Right atrium auricular region (tissue), 2 donors: ENCODE data around the gene C19orf81. TPM values are rescaled to one million over a fixed set of nuclear protein-coding genes. Genes with fewer than 3 reads are reported as not detected.

ENCODE experiments used
- DNase-seq: peaks from one replicate; pipeline ENCODE4 v3.0.0-alpha.2; 2019; ENCODE audit warnings: low spot score
- H3K27ac ChIP-seq, 2 donors: fragments of 200-600 bp; sonication (generic); 1 replicate in 1 of 2; 2 replicates in 1 of 2; pipeline ENCODE4 v1.5.1; 2016 to 2019
- H3K27me3 ChIP-seq, 2 donors: fragments of 200-600 bp; sonication (generic); one replicate each; pipeline versions ENCODE4 v1.5.1 to v1.6.0; 2017 to 2019
- H3K36me3 ChIP-seq: fragments of 200-600 bp; sonication (generic); one replicate; pipeline ENCODE4 v1.5.1; 2016
- H3K4me1 ChIP-seq, 2 donors: fragments of 200-600 bp; sonication (generic); one replicate each; pipeline versions ENCODE4 v1.5.1 to v1.6.0; 2017 to 2019
- H3K4me3 ChIP-seq, 2 donors: fragments of 200-600 bp; sonication (generic); 1 replicate in 1 of 2; 2 replicates in 1 of 2; pipeline ENCODE4 v1.5.1; 2017 to 2019; ENCODE audit warnings: mild to moderate bottlenecking in 1 of 2, moderate library complexity in 1 of 2
- H3K9me3 ChIP-seq, 2 donors: fragments of 200-600 bp; sonication (generic); one replicate each; pipeline ENCODE4 v1.5.1; 2019
- total RNA-seq, 2 donors: library from RNA; depleted of rRNA; stranded (reverse); fragments of >200 nt; gene quantifications; one replicate each; pipeline ENCODE4 v1.1.0, GENCODE V29; 2016
- TF ChIP-seq, protein P1 (sequence below), 2 donors: fragments of 200-600 bp; sonication (generic); IDR thresholded peaks; one replicate each; pipeline ENCODE4 v1.5.1; 2019; ENCODE audit warnings: antibody characterized with exemption in 2 of 2

C19orf81 gene
- total RNA-seq, 2 donors from 2014 or later: 4.6 TPM; not detected in 1

DNA sequence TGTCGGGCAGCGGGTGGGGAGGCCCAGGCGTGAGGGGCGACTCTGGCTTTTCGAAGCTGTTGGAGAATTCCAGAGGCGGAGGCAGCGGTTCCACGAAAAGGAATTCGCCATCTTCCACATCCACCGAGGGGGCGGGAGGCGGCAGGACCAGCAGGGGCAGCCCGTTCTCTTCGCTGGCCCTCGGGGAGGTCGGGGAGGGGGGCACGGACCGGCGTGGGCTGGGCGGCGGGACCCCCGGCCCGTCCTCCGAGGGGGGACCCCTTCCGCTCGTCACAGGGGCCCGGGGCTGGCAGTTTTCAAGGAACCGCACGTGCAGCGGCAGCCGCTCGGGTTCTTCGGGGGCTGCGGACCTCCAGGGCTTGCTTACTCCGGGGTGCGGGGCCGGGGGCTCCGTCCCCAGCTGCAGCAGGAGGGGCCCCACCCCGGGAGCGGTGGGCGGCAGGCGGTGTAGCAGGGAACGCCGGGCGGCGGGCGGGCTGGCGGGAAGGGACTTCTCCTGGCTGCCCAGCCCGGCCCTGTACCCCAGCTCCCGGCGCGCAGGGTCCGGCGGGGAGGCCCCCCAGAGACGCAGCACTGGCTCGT, 18.0 kb downstream of the C19orf81 start:
- TF ChIP-seq, protein P1, sequence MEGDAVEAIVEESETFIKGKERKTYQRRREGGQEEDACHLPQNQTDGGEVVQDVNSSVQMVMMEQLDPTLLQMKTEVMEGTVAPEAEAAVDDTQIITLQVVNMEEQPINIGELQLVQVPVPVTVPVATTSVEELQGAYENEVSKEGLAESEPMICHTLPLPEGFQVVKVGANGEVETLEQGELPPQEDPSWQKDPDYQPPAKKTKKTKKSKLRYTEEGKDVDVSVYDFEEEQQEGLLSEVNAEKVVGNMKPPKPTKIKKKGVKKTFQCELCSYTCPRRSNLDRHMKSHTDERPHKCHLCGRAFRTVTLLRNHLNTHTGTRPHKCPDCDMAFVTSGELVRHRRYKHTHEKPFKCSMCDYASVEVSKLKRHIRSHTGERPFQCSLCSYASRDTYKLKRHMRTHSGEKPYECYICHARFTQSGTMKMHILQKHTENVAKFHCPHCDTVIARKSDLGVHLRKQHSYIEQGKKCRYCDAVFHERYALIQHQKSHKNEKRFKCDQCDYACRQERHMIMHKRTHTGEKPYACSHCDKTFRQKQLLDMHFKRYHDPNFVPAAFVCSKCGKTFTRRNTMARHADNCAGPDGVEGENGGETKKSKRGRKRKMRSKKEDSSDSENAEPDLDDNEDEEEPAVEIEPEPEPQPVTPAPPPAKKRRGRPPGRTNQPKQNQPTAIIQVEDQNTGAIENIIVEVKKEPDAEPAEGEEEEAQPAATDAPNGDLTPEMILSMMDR (IDR thresholded peaks at IDR 0.05): no peak
- H3K36me3 ChIP-seq: no peaks in the 10 kb centered on the region
- H3K27ac ChIP-seq: no peak overlapping the region
- H3K4me1 ChIP-seq: peaks cover 0 to 11% of the 10 kb centered on the region in 2 donors
- H3K9me3 ChIP-seq: no peaks in the 10 kb centered on the region
- H3K27me3 ChIP-seq: peaks cover 10 to 43% of the 10 kb centered on the region in 2 donors
- no peak overlapping the region for H3K4me3 ChIP-seq
- DNase-seq: no peak

DNA sequence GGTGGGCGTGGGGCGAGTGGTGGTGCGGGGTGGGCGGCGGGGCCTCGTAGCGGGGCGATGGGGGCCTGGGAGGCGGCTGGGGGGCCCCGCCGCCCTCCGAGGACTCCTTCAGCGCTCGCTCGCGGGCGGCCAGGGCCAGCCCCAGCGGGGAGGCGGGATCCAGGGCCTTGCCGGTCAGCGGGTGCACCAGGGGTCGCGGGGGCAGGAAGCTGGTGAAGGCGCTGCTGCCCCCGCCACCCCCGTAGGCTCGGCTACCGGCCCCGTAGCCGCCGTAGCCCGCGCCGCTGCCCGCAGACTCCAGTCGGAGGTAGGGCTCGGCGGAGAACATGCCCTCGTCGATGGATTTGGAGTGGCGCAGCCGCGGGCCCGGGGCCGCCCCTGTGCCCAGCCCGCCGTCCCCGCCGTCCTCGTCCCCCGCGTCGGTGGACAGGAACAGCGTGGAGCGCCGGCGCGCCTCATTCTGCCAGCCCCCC, 18.6 kb downstream of the C19orf81 start:
- peaks cover 0 to 11% of the 10 kb centered on the region in 2 donors for H3K4me1 ChIP-seq
- H3K27ac ChIP-seq: no peak overlapping the region
- peaks cover 10 to 43% of the 10 kb centered on the region in 2 donors for H3K27me3 ChIP-seq
- H3K9me3 ChIP-seq: no peaks in the 10 kb centered on the region
- H3K4me3 ChIP-seq: no peak overlapping the region
- H3K36me3 ChIP-seq: no peaks in the 10 kb centered on the region
- no peak for DNase-seq
- TF ChIP-seq, protein P1 (IDR thresholded peaks at IDR 0.05): no peak

DNA sequence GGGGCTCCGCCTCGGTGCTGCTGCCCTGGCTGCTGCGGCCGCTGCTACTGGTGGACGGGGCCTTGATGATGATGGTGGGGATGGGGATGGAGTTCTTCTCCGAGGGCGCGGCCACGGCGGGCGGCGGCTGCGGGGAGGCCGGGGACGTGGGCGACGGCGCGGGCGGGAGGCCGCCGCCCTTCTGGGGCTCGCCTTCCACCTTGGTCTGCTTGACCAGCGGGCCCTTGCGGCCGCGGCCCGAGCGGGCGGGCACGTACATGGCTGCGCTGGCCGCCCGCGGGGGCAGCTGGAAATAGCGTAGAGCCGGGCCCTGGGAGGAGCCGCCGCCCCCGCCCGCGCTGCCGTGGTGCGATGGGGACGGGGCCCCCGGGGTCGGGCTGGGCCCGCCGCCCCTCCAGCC, 19.2 kb downstream of the C19orf81 start:
- DNase-seq: no peak
- Histone ChIP-seq H3K27ac (no peak overlapping the region), H3K4me1 (peaks cover 0 to 11% of the 10 kb centered on the region in 2 donors), H3K27me3 (peaks cover 10 to 43% of the 10 kb centered on the region in 2 donors), H3K4me3 (no peak overlapping the region), H3K9me3 (no peaks in the 10 kb centered on the region), H3K36me3 (no peaks in the 10 kb centered on the region)
- TF ChIP-seq, protein P1 (IDR thresholded peaks at IDR 0.05): no peak

DNA sequence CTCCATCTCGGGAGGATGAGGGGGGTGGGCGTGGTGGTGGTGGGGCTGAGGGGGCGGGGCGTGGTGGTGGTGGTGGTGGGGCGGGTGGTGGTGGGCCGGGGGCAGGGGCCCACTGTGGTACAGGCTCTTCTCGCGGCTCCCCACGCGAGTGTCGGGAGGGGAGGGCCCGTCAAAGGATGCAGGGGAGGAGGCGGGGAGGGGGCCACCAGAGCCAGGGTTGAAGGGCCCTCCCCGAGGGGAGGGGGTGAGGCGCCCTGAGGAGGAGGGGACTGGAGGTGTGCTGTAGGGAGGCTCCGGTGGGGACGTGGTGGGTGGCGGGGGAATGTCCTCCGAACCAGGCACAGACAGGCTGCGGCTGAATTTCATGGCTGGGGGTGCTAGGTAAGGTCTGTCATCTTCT, 19.6 kb downstream of the C19orf81 start:
- H3K4me1 ChIP-seq: peaks cover 0 to 11% of the 10 kb centered on the region in 2 donors
- H3K27me3 ChIP-seq: peaks cover 10 to 43% of the 10 kb centered on the region in 2 donors
- no peaks in the 10 kb centered on the region for H3K36me3 ChIP-seq
- H3K27ac ChIP-seq: no peak overlapping the region
- no peaks in the 10 kb centered on the region for H3K9me3 ChIP-seq
- H3K4me3 ChIP-seq: no peak overlapping the region
- TF ChIP-seq, protein P1 (IDR thresholded peaks at IDR 0.05): no peak
- DNase-seq: no peak

DNA sequence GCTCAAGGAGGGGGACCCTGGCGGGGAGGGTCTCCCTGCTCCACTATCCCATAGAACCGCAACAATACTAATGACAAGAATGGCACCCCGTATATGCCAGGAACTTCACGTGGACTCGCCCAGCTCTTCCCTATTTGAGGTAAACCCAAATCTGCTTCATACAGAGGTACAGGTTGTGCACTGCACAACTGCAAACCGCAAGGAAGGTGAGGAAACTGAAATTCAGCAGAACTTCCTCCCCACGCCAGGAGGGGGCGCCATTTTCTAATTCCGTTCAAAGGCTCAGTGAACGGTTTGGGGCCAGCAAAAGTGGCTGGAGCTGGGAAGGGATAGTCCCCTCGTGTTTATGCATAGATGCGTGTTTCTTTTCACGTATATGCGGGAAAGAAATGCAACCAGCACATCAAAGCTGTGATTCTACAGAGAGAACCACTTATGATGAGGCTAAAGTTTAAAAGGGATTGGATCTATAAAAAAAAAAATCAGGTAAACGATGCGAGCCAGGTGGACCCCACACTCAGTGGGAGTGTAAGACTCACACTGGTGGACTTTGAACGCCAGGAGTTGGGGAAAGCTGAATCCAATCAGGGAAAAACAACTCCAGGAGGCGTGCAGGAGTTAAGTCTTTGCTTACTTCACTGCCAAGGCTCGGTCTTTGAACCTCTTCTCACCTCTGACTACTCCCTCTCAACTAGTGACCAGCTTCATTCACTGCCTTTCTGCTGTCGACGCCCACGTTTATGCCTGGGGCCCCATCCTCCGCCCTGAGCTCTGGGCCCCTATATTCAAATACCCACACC, 20.3 kb downstream of the C19orf81 start:
- no peaks in the 10 kb centered on the region for H3K36me3 ChIP-seq
- H3K4me1 ChIP-seq: peaks cover 0 to 11% of the 10 kb centered on the region in 2 donors
- H3K27me3 ChIP-seq: peaks cover 10 to 43% of the 10 kb centered on the region in 2 donors
- no peak overlapping the region for H3K4me3 ChIP-seq
- no peak for DNase-seq
- TF ChIP-seq, protein P1 (IDR thresholded peaks at IDR 0.05): peak; percentile 46 to 81
- H3K27ac ChIP-seq: no peak overlapping the region
- H3K9me3 ChIP-seq: no peaks in the 10 kb centered on the region
